ENCODE measurements around the gene PRKAG2. TPM values are rescaled to one million over a fixed set of nuclear protein-coding genes. Genes with fewer than 3 reads are reported as not detected.

PRKAG2 gene
- total and polyA plus RNA-seq, 2 experiments from 2014 or later: 17.0 to 19.5 TPM

- WGBS, 2 experiments (ENCODE audit: low coverage in 1 of 2, low lambda C conversion rate in 2 of 2, missing lambda C conversion rate in 2 of 2): 82 to 83% methylated on average over 11 of the region's 11 CpGs
- Histone ChIP-seq H3K27me3 (replicated peaks; ENCODE audit: insufficient read depth) (peaks cover 50% of the 10 kb centered on the region), H3K9ac (no peak overlapping the region), H2AFZ (no peak overlapping the region), H4K20me1 (ENCODE audit: insufficient read depth) (no peaks in the 10 kb centered on the region), H3K9me2 (ENCODE audit: insufficient read depth) (no peaks in the 10 kb centered on the region), H3F3A (ENCODE audit: insufficient read depth) (no peaks in the 10 kb centered on the region), H3K4me2 (ENCODE audit: unreplicated experiment) (no peak overlapping the region), H3K4me1 (ENCODE audit: insufficient read depth) (no peaks in the 10 kb centered on the region), H3K79me2 (ENCODE audit: insufficient read depth) (no peaks in the 10 kb centered on the region), H3K4me3 (no peak overlapping the region), H3K36me3 (ENCODE audit: low read depth) (no peaks in the 10 kb centered on the region), H3K27ac (no peak overlapping the region), H3K9me3 (ENCODE audit: low read depth) (no peaks in the 10 kb centered on the region)
- DNase-seq: no peak
- in situ Hi-C loops (cut with MboI): loop anchor here (10.0 to 25.0 kb wide), 2 partner anchors 315 to 407 kb away; no protein-coding TSS in a partner anchor
- TF ChIP-seq EZH2 (IDR thresholded peaks at IDR 0.05; ENCODE audit: insufficient read depth, poor library complexity, severe bottlenecking) (no peak), EZH2phosphoT487 (IDR thresholded peaks at IDR 0.05; ENCODE audit: insufficient read depth, low read depth) (no peak)
Measured at GRCh38 chr7:151769188-151769821, 107.6 kb downstream of the PRKAG2 start.

GRCh38 chr7:151768805-151769187, 108.1 kb downstream of the PRKAG2 start:
- Histone ChIP-seq H2AFZ (no peak overlapping the region), H3K4me1 (ENCODE audit: insufficient read depth) (no peaks in the 10 kb centered on the region), H3K9me3 (ENCODE audit: low read depth) (no peaks in the 10 kb centered on the region), H3K9me2 (ENCODE audit: insufficient read depth) (no peaks in the 10 kb centered on the region), H3K9ac (no peak overlapping the region), H3F3A (ENCODE audit: insufficient read depth) (no peaks in the 10 kb centered on the region), H4K20me1 (ENCODE audit: insufficient read depth) (no peaks in the 10 kb centered on the region), H3K36me3 (ENCODE audit: low read depth) (no peaks in the 10 kb centered on the region), H3K27ac (no peak overlapping the region), H3K4me3 (no peak overlapping the region), H3K79me2 (ENCODE audit: insufficient read depth) (no peaks in the 10 kb centered on the region), H3K27me3 (replicated peaks; ENCODE audit: insufficient read depth) (peaks cover 45% of the 10 kb centered on the region), H3K4me2 (ENCODE audit: unreplicated experiment) (no peak overlapping the region)
- DNase-seq: no peak
- TF ChIP-seq EZH2phosphoT487 (IDR thresholded peaks at IDR 0.05; ENCODE audit: insufficient read depth, low read depth) (no peak), EZH2 (IDR thresholded peaks at IDR 0.05; ENCODE audit: insufficient read depth, poor library complexity, severe bottlenecking) (no peak)
- 92 to 96% methylated on average over 2 of the region's 2 CpGs for WGBS, 2 experiments (ENCODE audit: low coverage in 1 of 2, low lambda C conversion rate in 2 of 2, missing lambda C conversion rate in 2 of 2)
- in situ Hi-C loops (cut with MboI): loop anchor here (10.0 to 25.0 kb wide), 2 partner anchors 314 to 406 kb away; no protein-coding TSS in a partner anchor

GRCh38 chr7:151767557-151767956, 109.4 kb downstream of the PRKAG2 start:
- no peak overlapping the region for H3K27ac ChIP-seq
- peaks cover 40% of the 10 kb centered on the region for H3K27me3 ChIP-seq (replicated peaks; ENCODE audit: insufficient read depth)
- DNase-seq: no peak
- TF ChIP-seq EZH2phosphoT487 (IDR thresholded peaks at IDR 0.05; ENCODE audit: insufficient read depth, low read depth): no peak
- TF ChIP-seq EZH2 (IDR thresholded peaks at IDR 0.05; ENCODE audit: insufficient read depth, poor library complexity, severe bottlenecking): no peak
- no peaks in the 10 kb centered on the region for H3K9me3 ChIP-seq (ENCODE audit: low read depth)
- H3K79me2 ChIP-seq (ENCODE audit: insufficient read depth): no peaks in the 10 kb centered on the region
- no peaks in the 10 kb centered on the region for H4K20me1 ChIP-seq (ENCODE audit: insufficient read depth)
- H3F3A ChIP-seq (ENCODE audit: insufficient read depth): no peaks in the 10 kb centered on the region
- no peaks in the 10 kb centered on the region for H3K36me3 ChIP-seq (ENCODE audit: low read depth)
- H2AFZ ChIP-seq: no peak overlapping the region
- no peak overlapping the region for H3K4me2 ChIP-seq (ENCODE audit: unreplicated experiment)
- in situ Hi-C loops (cut with MboI): loop anchor here (10.0 to 25.0 kb wide), 2 partner anchors 313 to 405 kb away; no protein-coding TSS in a partner anchor
- no peaks in the 10 kb centered on the region for H3K4me1 ChIP-seq (ENCODE audit: insufficient read depth)
- no peaks in the 10 kb centered on the region for H3K9me2 ChIP-seq (ENCODE audit: insufficient read depth)
- no peak overlapping the region for H3K4me3 ChIP-seq
- no peak overlapping the region for H3K9ac ChIP-seq
- 70 to 76% methylated on average over 4 of the region's 4 CpGs for whole genome bisulfite sequencing, 2 experiments (ENCODE audit: low coverage in 1 of 2, low lambda C conversion rate in 2 of 2, missing lambda C conversion rate in 2 of 2)

- Histone ChIP-seq H3K9me2 (ENCODE audit: insufficient read depth) (no peaks in the 10 kb centered on the region), H3K9me3 (ENCODE audit: low read depth) (no peaks in the 10 kb centered on the region), H3K27me3 (replicated peaks; ENCODE audit: insufficient read depth) (peaks cover 15% of the 10 kb centered on the region), H3K4me2 (ENCODE audit: unreplicated experiment) (no peak overlapping the region), H4K20me1 (ENCODE audit: insufficient read depth) (no peaks in the 10 kb centered on the region), H3K36me3 (ENCODE audit: low read depth) (no peaks in the 10 kb centered on the region), H2AFZ (no peak overlapping the region), H3K9ac (no peak overlapping the region), H3K4me1 (ENCODE audit: insufficient read depth) (no peaks in the 10 kb centered on the region), H3K27ac (no peak overlapping the region), H3K79me2 (ENCODE audit: insufficient read depth) (no peaks in the 10 kb centered on the region), H3K4me3 (no peak overlapping the region), H3F3A (ENCODE audit: insufficient read depth) (no peaks in the 10 kb centered on the region)
- in situ Hi-C loops (cut with MboI): loop anchor here (10.0 to 25.0 kb wide), 2 partner anchors 309 to 402 kb away; no protein-coding TSS in a partner anchor
- no peak for DNase-seq
- 69% methylated on average over 13 of the region's 13 CpGs for WGBS, 2 experiments (ENCODE audit: low coverage in 1 of 2, low lambda C conversion rate in 2 of 2, missing lambda C conversion rate in 2 of 2)
- TF ChIP-seq EZH2phosphoT487 (IDR thresholded peaks at IDR 0.05; ENCODE audit: insufficient read depth, low read depth): no peak
- TF ChIP-seq EZH2 (IDR thresholded peaks at IDR 0.05; ENCODE audit: insufficient read depth, poor library complexity, severe bottlenecking): no peak
Measured at GRCh38 chr7:151764056-151764920, 112.6 kb downstream of the PRKAG2 start.
